Measurements from ENCODE around the gene HPCAL1. TPM values are rescaled to one million over a fixed set of nuclear protein-coding genes. Genes with fewer than 3 reads are reported as not detected.

The HPCAL1 gene
- total RNA-seq, 4 donors from 2014 or later = 34.5 to 54.2 (median 41.3) TPM

DNA sequence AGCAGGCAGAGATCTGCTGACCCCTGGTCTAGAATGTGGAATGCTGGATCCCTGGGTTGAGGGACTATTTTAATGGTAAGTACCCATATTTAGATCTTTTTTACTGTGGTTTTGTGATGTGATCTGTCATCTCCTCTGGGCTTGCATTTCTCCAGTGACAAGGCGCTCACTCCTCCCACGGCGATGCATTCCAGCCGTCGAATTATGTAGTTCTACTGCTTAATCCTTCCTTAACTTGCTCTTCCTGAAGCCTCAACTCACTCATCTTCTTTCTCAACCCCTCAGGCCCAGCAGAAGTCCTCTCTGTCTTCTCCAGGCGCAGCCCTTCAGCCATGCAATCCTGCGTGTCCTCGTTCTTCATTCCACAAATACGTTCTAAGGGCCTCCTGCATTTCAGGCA, 51.2 kb downstream of the HPCAL1 start:
- 96% methylated on average over 9 of the region's 9 CpGs for WGBS
- H3K9me3 ChIP-seq = no peaks in the 10 kb centered on the region
- TF ChIP-seq EP300 (IDR thresholded peaks at IDR 0.05) (no peak), POLR2AphosphoS5 (IDR thresholded peaks at IDR 0.05) (no peak), POLR2A (IDR thresholded peaks at IDR 0.05; ENCODE audit: low read depth) (no peak)
- TF ChIP-seq, protein P1, sequence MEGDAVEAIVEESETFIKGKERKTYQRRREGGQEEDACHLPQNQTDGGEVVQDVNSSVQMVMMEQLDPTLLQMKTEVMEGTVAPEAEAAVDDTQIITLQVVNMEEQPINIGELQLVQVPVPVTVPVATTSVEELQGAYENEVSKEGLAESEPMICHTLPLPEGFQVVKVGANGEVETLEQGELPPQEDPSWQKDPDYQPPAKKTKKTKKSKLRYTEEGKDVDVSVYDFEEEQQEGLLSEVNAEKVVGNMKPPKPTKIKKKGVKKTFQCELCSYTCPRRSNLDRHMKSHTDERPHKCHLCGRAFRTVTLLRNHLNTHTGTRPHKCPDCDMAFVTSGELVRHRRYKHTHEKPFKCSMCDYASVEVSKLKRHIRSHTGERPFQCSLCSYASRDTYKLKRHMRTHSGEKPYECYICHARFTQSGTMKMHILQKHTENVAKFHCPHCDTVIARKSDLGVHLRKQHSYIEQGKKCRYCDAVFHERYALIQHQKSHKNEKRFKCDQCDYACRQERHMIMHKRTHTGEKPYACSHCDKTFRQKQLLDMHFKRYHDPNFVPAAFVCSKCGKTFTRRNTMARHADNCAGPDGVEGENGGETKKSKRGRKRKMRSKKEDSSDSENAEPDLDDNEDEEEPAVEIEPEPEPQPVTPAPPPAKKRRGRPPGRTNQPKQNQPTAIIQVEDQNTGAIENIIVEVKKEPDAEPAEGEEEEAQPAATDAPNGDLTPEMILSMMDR (IDR thresholded peaks at IDR 0.05) = no peak
- intact Hi-C loops (cut with DNase I) = no loop called here
- no peaks in the 10 kb centered on the region for H3K4me1 ChIP-seq
- no peak for DNase-seq (ENCODE audit: extremely low spot score)
- H3K36me3 ChIP-seq = peaks cover 0 to 14% (median 10%) of the 10 kb centered on the region in 4 donors
- H3K27me3 ChIP-seq = no peaks in the 10 kb centered on the region
- no peak overlapping the region for H3K27ac ChIP-seq (replicated peaks in 1 of 4)
- H3K4me3 ChIP-seq = no peak overlapping the region

DNA sequence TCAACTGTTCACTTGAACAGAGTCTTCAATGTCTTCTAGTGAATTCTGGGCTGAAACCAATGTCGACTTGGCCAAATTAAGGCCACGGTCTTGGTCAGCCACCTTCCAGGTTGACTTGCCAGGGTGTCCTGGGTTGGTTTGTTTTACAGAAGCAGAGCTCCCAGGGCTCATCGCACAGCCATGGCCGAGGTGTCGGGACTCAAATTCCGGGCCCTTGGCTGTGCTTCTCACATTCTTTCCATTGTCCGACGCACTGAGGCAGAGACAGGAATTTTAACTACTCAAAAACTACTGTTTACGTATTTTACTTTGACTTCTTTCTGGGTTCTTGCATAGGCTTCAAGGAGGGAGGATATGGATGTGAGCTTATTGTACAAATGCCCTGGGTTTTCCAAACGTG, 51.7 kb downstream of the HPCAL1 start:
- WGBS = 87% methylated on average over 10 of the region's 10 CpGs
- Histone ChIP-seq H3K4me3 (no peak overlapping the region), H3K27ac (replicated peaks in 1 of 4) (no peak overlapping the region), H3K4me1 (no peaks in the 10 kb centered on the region), H3K9me3 (no peaks in the 10 kb centered on the region), H3K27me3 (no peaks in the 10 kb centered on the region), H3K36me3 (peaks cover 0 to 19% (median 13%) of the 10 kb centered on the region in 4 donors)
- intact Hi-C loops (cut with DNase I) = no loop called here
- TF ChIP-seq POLR2A (IDR thresholded peaks at IDR 0.05; ENCODE audit: low read depth) (no peak), EP300 (IDR thresholded peaks at IDR 0.05) (no peak), POLR2AphosphoS5 (IDR thresholded peaks at IDR 0.05) (no peak)
- TF ChIP-seq, protein P1 (IDR thresholded peaks at IDR 0.05) = no peak
- DNase-seq (ENCODE audit: extremely low spot score) = no peak

DNA sequence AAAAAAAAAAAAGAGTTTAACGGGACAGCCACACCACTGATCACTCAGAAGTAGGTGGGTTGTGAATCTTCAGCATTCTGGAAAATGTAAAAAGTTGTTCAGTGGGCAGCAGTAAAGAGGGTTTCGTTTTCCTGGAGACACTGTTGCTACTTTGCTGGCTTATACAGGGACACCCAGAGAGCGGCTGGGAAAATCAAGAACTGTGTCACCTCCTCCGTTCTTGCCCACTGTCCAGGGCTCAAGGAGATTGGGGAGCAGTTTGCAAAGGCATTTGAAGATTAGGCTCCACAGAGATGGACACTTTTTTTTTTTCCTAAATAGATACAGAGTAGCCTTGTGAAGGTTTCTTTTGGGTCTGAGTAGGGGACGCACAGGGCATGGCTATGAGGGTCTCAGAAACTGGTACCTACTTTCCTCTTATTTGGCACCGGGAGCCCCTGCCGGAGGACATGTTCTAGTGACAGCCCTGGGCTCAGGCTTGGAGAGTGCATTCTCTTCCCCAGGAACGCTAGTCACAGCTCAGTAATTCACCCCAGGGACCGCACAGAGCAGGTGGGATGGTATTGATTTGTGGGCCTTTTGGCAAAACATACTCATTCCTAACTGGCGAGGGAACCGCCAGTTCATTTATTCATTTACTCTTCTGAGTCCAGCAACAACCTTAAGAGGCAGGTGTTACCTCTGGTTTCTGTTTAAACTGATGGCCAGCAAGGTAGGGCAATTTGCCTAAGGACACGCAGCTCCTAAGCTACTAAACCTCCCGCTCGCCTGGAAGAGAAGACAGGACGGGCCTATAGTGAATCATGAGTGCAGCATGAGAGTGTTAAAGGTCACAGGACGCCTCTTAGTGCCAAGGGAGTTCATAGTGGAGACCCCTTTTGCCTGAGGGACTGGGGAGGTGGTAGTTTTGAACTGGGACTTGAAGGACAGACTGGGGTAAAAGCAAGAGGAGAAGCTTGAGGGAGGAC, 53.1 kb downstream of the HPCAL1 start:
- TF ChIP-seq, protein P1 (IDR thresholded peaks at IDR 0.05) = no peak
- no peak for TF ChIP-seq POLR2A (IDR thresholded peaks at IDR 0.05; ENCODE audit: low read depth)
- no peak for TF ChIP-seq POLR2AphosphoS5 (IDR thresholded peaks at IDR 0.05)
- TF ChIP-seq EP300 (IDR thresholded peaks at IDR 0.05) = no peak
- no peak for DNase-seq (ENCODE audit: extremely low spot score)
- 93% methylated on average over 16 of the region's 16 CpGs for WGBS
- no peaks in the 10 kb centered on the region for H3K9me3 ChIP-seq
- no peak overlapping the region for H3K4me3 ChIP-seq
- H3K4me1 ChIP-seq = peaks cover 0 to 5% (median under 1%) of the 10 kb centered on the region in 4 donors
- H3K27ac ChIP-seq (replicated peaks in 1 of 4) = no peak overlapping the region
- no peaks in the 10 kb centered on the region for H3K27me3 ChIP-seq
- intact Hi-C loops (cut with DNase I) = no loop called here
- H3K36me3 ChIP-seq = peaks cover 0 to 21% (median 18%) of the 10 kb centered on the region in 4 donors

DNA sequence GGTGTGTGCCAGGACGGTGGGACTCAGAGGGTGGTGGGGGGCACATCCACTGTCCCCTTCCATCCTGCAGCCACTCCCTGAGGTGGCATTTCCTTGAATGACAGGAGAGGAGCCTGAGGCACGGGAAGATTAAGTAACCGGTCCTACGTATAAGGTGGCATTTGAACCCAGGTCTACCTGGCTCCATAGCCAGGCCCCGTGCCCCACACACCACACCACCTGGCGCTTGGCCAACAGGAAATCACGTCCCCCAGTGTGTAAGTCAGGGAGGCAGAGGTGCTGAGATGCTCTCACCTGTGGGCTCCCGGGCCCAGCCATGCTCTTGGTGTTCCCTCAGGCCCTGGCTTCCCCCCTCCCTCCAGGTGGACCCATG, 53.7 kb downstream of the HPCAL1 start:
- no peak for TF ChIP-seq POLR2A (IDR thresholded peaks at IDR 0.05; ENCODE audit: low read depth)
- TF ChIP-seq EP300 (IDR thresholded peaks at IDR 0.05) = no peak
- TF ChIP-seq POLR2AphosphoS5 (IDR thresholded peaks at IDR 0.05) = no peak
- TF ChIP-seq, protein P1 (IDR thresholded peaks at IDR 0.05) = no peak
- intact Hi-C loops (cut with DNase I) = no loop called here
- H3K27ac ChIP-seq (replicated peaks in 1 of 4) = no peak overlapping the region
- H3K36me3 ChIP-seq = peaks cover 0 to 21% (median 18%) of the 10 kb centered on the region in 4 donors
- DNase-seq (ENCODE audit: extremely low spot score) = no peak
- no peaks in the 10 kb centered on the region for H3K9me3 ChIP-seq
- 76% methylated on average over 7 of the region's 8 CpGs for WGBS
- peaks cover 0 to 10% (median 3%) of the 10 kb centered on the region in 4 donors for H3K4me1 ChIP-seq
- H3K27me3 ChIP-seq = no peaks in the 10 kb centered on the region
- H3K4me3 ChIP-seq = no peak overlapping the region
